Suprapubic skin (tissue), 4 donors: Measurements from ENCODE around the gene CRYBG2.

ENCODE experiments used
- CTCF ChIP-seq, 2 donors: fragments of 200-600 bp in 1 of 2; fragments of 450-650 bp in 1 of 2; sonication (generic) in 1 of 2; IDR thresholded peaks; one replicate each; pipeline ENCODE4 v1.5.1; 2016 to 2019; ENCODE audit warnings: antibody characterized with exemption in 2 of 2, mild to moderate bottlenecking in 1 of 2, moderate library complexity in 1 of 2
- EP300 ChIP-seq: sonication (generic); formaldehyde crosslinking; IDR thresholded peaks from one replicate; pipeline ENCODE4 v1.6.1; 2017; ENCODE audit warnings: antibody characterized with exemption
- POLR2A ChIP-seq, 2 donors: fragments of 450-650 bp; IDR thresholded peaks; one replicate each; pipeline ENCODE4 v1.6.1; 2017; ENCODE audit warnings: antibody characterized with exemption in 2 of 2, mild to moderate bottlenecking in 2 of 2, moderate library complexity in 2 of 2
- POLR2AphosphoS5 ChIP-seq, 3 donors: sonication (generic); formaldehyde crosslinking; IDR thresholded peaks; one replicate each; pipeline ENCODE4 v1.6.1; 2017; ENCODE audit warnings: antibody characterized with exemption in 3 of 3

- TF ChIP-seq CTCF (IDR thresholded peaks at IDR 0.05) = no peak
- TF ChIP-seq POLR2A (IDR thresholded peaks at IDR 0.05) = no peak
- no peak for TF ChIP-seq POLR2AphosphoS5 (IDR thresholded peaks at IDR 0.05)
- TF ChIP-seq EP300 = no peak
Observed at GRCh38 chr1:26403656-26404055, 49.7 kb upstream of the CRYBG2 start.
